ENCODE results near the gene SEPTIN1.
"Not testable (repeated sequence)": the region's sequence is repeated elsewhere in the genome, so short reads cannot be mapped to it uniquely, and the experiment has no call there.

SEPTIN1 gene

GRCh38 chr16:30340621-30341020 is 41.7 kb downstream of the SEPTIN1 start:
- DNase-seq (ENCODE audit: low read depth) = no peak

- DNase-seq (ENCODE audit: low read depth) = not testable (repeated sequence)
Measured at GRCh38 chr16:30338715-30339114, 43.6 kb downstream of the SEPTIN1 start.

- not testable (repeated sequence) for DNase-seq (ENCODE audit: low read depth)
Measured at GRCh38 chr16:30337964-30338357, 44.4 kb downstream of the SEPTIN1 start.

GRCh38 chr16:30335598-30336474 is 46.5 kb downstream of the SEPTIN1 start:
- DNase-seq (ENCODE audit: low read depth) = no peak

- peak; percentile 77 for DNase-seq (ENCODE audit: low read depth)
Measured at GRCh38 chr16:30335028-30335597, 47.2 kb downstream of the SEPTIN1 start.

- peak; percentile 82 for DNase-seq (ENCODE audit: low read depth)
Measured at GRCh38 chr16:30334473-30334989, 47.8 kb downstream of the SEPTIN1 start.
